ENCODE measurements around the gene ICAM3. TPM values are rescaled to one million over a fixed set of nuclear protein-coding genes. Genes with fewer than 3 reads are reported as not detected.

The ICAM3 gene, protein sequence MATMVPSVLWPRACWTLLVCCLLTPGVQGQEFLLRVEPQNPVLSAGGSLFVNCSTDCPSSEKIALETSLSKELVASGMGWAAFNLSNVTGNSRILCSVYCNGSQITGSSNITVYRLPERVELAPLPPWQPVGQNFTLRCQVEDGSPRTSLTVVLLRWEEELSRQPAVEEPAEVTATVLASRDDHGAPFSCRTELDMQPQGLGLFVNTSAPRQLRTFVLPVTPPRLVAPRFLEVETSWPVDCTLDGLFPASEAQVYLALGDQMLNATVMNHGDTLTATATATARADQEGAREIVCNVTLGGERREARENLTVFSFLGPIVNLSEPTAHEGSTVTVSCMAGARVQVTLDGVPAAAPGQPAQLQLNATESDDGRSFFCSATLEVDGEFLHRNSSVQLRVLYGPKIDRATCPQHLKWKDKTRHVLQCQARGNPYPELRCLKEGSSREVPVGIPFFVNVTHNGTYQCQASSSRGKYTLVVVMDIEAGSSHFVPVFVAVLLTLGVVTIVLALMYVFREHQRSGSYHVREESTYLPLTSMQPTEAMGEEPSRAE
- 7.2 to 11.0 TPM (median 8.8 TPM) in 5 replicates for total RNA-seq (2022; extraction: Qiagen RNA extraction)

DNA sequence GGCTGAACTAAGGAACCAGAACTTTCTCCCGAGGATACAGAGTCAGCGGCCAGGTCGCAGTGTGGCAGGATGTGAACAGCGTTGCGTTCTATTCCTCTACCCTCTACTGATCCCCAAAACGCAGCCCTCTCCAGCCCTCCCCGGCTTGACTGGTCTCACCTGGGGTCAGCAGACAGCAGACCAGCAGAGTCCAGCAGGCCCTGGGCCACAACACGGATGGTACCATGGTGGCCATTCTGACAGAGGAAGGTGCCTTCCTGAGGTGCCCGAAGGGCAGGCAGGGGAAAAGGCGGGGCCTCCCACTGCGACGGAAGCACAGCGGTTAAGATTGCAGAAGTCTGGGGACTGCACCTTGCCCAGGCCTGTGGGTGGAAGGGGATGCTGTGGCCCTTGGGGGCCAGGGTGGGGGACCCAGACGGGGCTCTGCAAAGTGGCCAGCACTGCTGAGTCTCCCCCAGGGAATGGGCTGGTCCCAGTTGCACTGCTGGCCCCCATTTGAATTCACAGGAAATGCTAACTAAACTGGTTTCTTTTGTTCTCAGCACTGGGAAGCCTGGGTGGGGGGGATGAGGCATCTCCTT is at the start of gene ICAM3:
TSS of gene ICAM3 (minus strand) at position 245 of the 581 bp plus-strand sequence. CDS start at position 235, 10 bp downstream.

DNA sequence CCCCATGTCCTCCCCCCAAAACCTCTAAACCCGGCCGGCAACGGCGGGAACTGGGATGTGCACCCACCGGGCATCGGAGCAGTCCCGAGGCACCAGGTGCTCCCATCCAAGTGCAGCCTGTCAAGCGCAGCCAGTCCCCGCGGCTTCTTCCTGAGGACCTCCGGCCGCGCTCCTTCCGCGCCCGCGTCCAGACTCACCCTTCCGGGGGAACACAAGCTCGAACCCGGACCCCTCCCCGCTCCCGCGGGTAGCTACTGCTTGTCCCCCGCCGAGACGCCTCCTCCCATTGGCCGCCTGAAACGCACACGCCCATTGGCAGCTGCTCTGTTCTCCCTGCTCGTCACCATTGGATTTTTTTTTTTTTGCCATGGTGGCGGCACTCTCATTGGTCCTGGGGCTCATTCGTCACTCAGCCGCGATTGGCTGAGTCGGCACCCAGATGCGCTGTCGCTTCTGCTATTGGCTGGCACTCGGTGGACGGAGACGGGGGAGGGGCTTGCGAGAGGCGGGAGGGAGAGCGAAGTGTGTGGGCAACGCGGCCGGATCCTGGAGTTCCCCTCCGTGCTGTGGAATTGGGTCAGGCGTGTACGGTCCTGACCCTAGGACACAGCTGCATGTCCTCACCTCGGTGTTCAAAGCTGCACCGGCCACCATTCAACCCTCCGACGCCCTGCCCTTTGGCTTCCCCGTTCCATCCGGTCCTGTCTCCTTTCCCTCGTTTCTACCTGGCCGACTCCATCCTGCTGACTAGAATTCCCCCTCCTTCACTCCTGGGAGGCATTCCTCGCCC is 41.1 kb upstream of the ICAM3 start, which contains the start of gene TYK2:
TSS of gene TYK2 (minus strand) at position 260 of the 790 bp plus-strand sequence. CDS start 2,166 bp downstream, outside the sequence.

GRCh38 chr19:10332965-10333757 is 6.3 kb downstream of the ICAM3 start, which contains the start of gene RAVER1:
TSS of gene RAVER1 (minus strand) at chr19:10333529. CDS start at chr19:10333507, 22 bp downstream.

GRCh38 chr19:10315335-10316214 is 23.8 kb downstream of the ICAM3 start, which contains the start of gene FDX2:
TSS of gene FDX2 (minus strand) at chr19:10316015. CDS start at chr19:10315996, 19 bp downstream.

DNA sequence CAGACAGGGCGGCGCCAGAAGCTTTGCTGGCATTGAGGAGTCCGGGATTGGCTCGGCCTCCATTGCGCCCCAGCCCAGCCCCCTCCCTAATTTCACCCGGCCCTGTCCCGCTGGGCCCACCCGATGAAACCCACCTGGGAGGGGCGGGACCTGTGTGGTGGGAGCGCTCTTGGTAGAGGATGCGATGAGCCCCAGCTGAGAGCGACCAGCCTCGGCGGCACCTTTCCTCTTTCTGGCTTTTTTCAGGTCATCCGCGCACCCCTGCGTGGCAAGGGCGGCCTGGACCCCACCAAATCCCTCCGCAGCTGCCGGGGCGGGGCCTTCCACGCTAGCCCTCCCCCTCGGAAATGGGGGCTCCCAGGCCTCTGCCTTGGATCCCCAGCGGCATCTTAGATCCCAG is 30.0 kb downstream of the ICAM3 start, which contains the start of gene ZGLP1:
TSS of gene ZGLP1 (minus strand) at position 393 of the 400 bp plus-strand sequence.

GRCh38 chr19:10289836-10290356 is 49.5 kb downstream of the ICAM3 start, which contains the start of gene ICAM5:
TSS of gene ICAM5 (plus strand) at chr19:10289952. CDS start at chr19:10290044, 92 bp downstream.

GRCh38 chr19:10286803-10287737 is 52.4 kb downstream of the ICAM3 start, which contains the start of gene ICAM4:
TSS of gene ICAM4 (plus strand) at chr19:10286955. CDS start at chr19:10287013, 58 bp downstream.

Other genes starting within 250 kb of the ICAM3 start
- 0.08 to 0.15 TPM (median 0.08 TPM) in 3 of 5 replicates, not detected in the others for gene ANGPTL6, start 236.9 kb downstream of the ICAM3 start, total RNA-seq (2022; extraction: Qiagen RNA extraction)
- 40.7 to 59.7 TPM (median 54.1 TPM) in 5 replicates for gene PPAN, start 233.3 kb downstream of the ICAM3 start, total RNA-seq (2022; extraction: Qiagen RNA extraction)
- gene P2RY11, start 227.9 kb downstream of the ICAM3 start, total RNA-seq (2022; extraction: Qiagen RNA extraction): 4.6 to 13.5 TPM (median 7.0 TPM) in 5 replicates
- 161 to 180 TPM (median 167 TPM) in 5 replicates for gene EIF3G, start 219.7 kb downstream of the ICAM3 start, total RNA-seq (2022; extraction: Qiagen RNA extraction)
- 58.2 to 74.6 TPM (median 66.3 TPM) in 5 replicates for gene DNMT1, start 144.7 kb downstream of the ICAM3 start, total RNA-seq (2022; extraction: Qiagen RNA extraction)
- 0.75 to 1.1 TPM (median 0.96 TPM) in 5 replicates for gene S1PR2, start 108.3 kb downstream of the ICAM3 start, total RNA-seq (2022; extraction: Qiagen RNA extraction)
- gene MRPL4, start 87.4 kb downstream of the ICAM3 start, total RNA-seq (2022; extraction: Qiagen RNA extraction): 55.9 to 85.2 TPM (median 78.8 TPM) in 5 replicates
- 2.8 to 6.5 TPM (median 5.1 TPM) in 5 replicates for gene ICAM1, start 68.5 kb downstream of the ICAM3 start, total RNA-seq (2022; extraction: Qiagen RNA extraction)
- 0.12 to 0.25 TPM (median 0.14 TPM) in 3 of 5 replicates, not detected in the others for gene ICAM4, start 52.7 kb downstream of the ICAM3 start, total RNA-seq (2022; extraction: Qiagen RNA extraction)
- 0.47 to 1.3 TPM (median 1.0 TPM) in 5 replicates for gene ICAM5, start 49.7 kb downstream of the ICAM3 start, total RNA-seq (2022; extraction: Qiagen RNA extraction)
- gene ZGLP1, start 29.8 kb downstream of the ICAM3 start, total RNA-seq (2022; extraction: Qiagen RNA extraction): 1.4 to 3.2 TPM (median 2.3 TPM) in 5 replicates
- 25.9 to 41.7 TPM (median 33.8 TPM) in 5 replicates for gene FDX2, start 23.6 kb downstream of the ICAM3 start, total RNA-seq (2022; extraction: Qiagen RNA extraction)
- gene RAVER1, start 6.1 kb downstream of the ICAM3 start, total RNA-seq (2022; extraction: Qiagen RNA extraction): 21.7 to 31.3 TPM (median 28.9 TPM) in 5 replicates
- gene TYK2, start 40.9 kb upstream of the ICAM3 start, total RNA-seq (2022; extraction: Qiagen RNA extraction): 27.3 to 52.9 TPM (median 43.9 TPM) in 5 replicates
- 159 to 201 TPM (median 189 TPM) in 5 replicates for gene CDC37, start 63.9 kb upstream of the ICAM3 start, total RNA-seq (2022; extraction: Qiagen RNA extraction)
- gene PDE4A, start 80.9 kb upstream of the ICAM3 start, total RNA-seq (2022; extraction: Qiagen RNA extraction): 3.8 to 5.4 TPM (median 4.9 TPM) in 5 replicates
- gene KEAP1, start 163.7 kb upstream of the ICAM3 start, total RNA-seq (2022; extraction: Qiagen RNA extraction): 51.2 to 65.8 TPM (median 62.5 TPM) in 5 replicates
- 1.5 to 2.5 TPM (median 2.1 TPM) in 5 replicates for gene S1PR5, start 177.8 kb upstream of the ICAM3 start, total RNA-seq (2022; extraction: Qiagen RNA extraction)
- gene ATG4D, start 204.3 kb upstream of the ICAM3 start, total RNA-seq (2022; extraction: Qiagen RNA extraction): 15.1 to 22.7 TPM (median 21.9 TPM) in 5 replicates
- 15.1 to 18.2 TPM (median 17.5 TPM) in 5 replicates for gene KRI1, start 226.4 kb upstream of the ICAM3 start, total RNA-seq (2022; extraction: Qiagen RNA extraction)
- gene CDKN2D, start 229.4 kb upstream of the ICAM3 start, total RNA-seq (2022; extraction: Qiagen RNA extraction): 4.7 to 7.2 TPM (median 7.0 TPM) in 5 replicates
- 27.7 to 55.1 TPM (median 44.5 TPM) in 5 replicates for gene AP1M2, start 247.7 kb upstream of the ICAM3 start, total RNA-seq (2022; extraction: Qiagen RNA extraction)

All from A549 treated with CORT108297 at 1 μM for 4 hours (cell line).